Measurements from ENCODE around the gene MPV17L2.

DNA sequence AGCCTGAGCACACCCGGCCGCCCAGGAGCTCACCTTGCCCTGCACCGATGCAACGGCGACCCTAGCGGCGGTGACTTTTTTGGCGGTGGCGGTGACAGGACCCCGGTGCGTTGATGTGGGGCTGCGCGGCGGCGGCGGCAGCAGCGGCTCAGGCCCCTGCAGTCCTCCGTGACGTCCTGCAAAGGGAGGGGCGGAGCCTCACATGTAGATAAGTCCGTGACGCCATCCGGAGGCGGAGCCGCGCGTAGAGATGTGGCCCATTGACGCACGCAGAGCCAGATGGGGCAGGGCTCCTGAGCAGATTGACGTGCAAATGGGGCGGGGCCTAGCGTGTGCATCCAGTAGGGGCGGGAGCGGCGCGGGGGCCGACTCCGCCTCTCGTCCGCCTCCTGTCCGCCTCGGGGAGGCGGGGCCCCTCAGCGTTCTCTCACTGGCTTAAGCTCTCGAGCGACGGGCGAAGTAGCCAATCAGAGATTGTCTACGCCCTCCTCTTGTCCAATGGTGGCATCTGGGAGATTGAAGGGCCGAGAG is 10.9 kb downstream of the MPV17L2 start, which contains the start of gene RAB3A:
- TF ChIP-seq CTCF (IDR thresholded peaks at IDR 0.05) (no peak), POLR2A (IDR thresholded peaks at IDR 0.05) (peak; percentile 45 to 56)

Data from uterus (tissue), 2 donors.